ENCODE results near the gene SPATA12.

SPATA12 gene, protein sequence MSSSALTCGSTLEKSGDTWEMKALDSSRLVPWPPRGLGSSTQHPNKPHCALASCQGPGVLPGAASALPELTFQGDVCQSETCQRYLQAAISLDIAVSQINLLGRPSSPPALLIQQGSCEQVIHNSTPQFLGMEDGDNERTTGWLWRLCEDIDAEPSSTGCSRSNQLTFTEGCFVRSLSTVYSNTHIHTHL

DNA sequence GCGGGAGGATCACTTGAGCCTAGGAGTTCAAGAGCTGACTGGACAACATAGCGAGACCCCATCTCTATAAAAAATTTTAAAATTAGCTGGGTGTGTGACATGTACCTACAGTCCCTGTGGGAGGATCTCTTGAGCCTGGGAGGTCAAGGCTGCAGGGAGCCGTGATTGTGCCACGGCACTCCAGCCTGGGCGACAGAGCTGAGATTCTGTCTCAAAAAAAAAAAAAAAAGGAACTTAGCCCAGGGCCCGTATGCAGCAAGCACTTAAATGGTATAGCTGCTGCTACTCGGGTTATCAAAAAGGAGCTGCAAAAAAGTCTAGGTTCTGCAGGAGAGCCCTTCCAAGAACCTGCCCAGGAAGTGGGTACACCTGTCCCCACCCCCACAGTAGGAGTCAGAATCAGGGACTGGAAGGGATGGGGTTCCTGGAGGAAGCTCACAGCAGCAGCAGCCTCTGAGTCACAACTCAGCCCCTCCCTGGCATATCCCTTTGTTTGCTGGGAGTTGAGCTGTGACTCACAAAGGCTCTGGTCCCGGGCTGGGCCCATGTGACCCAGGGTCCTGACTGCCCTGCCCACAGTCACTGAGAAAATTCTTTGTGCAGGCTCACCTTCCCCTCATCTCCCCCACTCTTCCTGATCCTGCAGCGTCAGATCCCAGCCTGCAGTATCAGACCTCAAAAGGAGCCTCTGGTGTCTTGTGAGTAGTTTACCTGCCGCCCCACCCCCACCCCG lies at the start of gene SPATA12:
TSS of gene SPATA12 (plus strand) at position 576 of the 733 bp plus-strand sequence. CDS start 13,031 bp downstream, outside the sequence.
- no peak for DNase-seq (ENCODE audit: low spot score)

DNA sequence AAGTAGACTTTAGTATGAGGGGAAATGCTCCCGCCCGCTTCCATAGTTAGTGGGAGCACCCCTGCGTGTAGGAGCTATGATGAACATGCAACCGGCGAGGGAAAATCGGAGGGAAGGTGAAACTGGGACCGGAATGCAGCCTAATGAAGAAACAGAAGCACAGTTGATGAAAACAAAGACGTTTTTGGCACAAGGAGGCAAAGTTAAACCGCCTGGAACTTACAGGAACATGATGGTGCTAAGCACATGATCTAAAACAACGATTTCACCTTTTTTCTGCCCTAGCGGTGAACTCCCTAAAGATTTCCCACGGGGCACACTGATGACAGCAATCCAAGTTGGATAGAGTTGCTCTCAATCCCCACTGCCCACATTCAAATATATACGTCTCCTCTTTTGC lies 49.4 kb upstream of the SPATA12 start:
- no peak for DNase-seq (ENCODE audit: low spot score)

DNA sequence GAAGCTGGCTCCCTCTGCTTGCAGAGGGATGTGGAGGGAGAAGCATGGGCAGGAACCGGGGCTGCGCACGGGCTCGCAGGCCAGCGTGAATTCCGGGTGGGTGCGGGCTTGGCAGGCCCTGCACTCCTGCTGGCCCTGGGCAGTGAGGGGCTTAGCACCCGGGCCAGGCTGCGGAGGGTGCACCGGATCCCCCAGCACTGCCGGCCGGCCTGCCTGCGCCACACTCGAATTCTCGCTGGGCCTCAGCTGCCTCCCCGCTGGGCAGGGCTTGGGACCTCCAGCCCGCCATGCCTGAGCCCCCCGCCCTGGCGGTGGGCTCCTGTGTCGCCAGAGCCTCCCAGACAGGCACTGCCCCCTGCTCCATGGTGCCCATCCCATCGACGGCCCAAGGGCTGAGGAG lies 47.6 kb upstream of the SPATA12 start:
- DNase-seq (ENCODE audit: low spot score) = no peak

DNA sequence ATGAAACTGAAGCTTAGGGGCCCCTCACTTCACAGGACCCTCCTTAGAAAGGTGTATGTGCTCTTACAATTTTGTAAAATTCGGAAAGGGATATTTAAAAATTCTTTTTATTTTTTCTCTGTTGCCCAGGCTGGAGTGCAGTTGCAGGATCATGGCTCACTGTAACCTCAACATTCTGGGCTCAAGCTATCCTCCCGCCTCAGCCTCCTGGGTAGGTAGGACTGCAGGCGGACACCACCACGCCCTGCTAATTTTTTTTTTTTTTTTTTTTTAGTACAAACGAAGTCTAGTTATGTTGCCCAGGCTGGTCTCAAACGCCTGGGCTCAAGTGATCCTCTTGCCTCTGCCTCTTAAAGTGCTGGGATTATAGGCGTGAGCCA lies 45.1 kb upstream of the SPATA12 start:
- DNase-seq (ENCODE audit: low spot score) = no peak

DNA sequence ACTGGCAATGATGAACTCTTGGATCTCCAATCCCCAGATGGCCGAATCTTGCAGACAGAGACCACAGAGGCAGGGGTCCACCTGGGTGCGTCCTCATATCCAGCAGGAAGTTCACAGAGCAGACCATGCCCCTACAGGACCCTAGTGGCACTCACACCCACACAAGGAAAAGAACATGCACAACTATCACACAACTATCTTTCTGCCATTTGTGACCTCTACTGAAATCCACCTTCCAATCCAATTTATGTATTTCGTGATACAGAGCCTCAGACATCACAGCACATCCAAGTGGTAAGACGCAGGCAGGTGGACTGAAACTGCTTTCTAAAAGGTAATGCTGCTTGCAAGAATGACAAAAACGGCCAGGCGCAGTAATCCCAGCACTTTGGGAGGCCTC lies 44.6 kb upstream of the SPATA12 start:
- DNase-seq (ENCODE audit: low spot score) = no peak

DNA sequence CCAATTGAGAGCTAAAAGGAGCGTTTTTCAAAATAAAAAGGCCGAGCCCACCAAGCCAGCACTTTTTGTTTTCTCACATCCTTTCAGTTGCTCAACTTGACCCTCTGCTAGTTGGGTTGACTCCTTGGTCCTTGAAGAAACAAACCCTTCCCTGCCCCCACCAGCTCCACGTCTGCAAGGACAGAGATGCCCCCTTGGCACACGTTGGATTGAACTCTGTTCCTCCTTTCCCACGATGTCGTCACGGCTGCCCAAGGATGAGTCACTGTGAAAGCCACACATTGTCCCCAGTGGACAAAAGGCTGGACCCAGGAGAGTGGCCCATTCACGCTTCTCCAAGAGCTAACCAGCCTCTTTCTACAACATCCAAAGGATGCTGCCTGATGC lies 43.0 kb upstream of the SPATA12 start:
- DNase-seq (ENCODE audit: low spot score) = no peak

DNA sequence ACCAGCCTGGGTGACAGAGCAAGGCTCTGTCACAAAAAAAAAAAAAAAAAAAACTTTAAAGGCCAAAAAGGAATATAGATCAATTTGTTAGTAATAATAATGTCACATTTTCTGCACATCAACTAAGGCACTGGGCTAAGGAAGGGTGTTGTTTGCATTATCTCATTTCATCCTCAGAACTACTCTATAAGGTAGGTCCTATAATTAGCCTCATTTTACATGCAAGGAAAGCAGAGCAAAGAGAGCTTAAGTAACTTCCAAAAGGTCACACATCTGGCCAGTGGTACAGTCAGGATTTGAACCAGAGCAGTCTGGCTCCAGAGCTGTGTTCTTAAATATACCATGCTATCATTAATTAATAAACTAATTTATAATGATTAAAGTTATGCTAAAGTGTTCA lies 42.2 kb upstream of the SPATA12 start:
- DNase-seq (ENCODE audit: low spot score) = no peak

DNA sequence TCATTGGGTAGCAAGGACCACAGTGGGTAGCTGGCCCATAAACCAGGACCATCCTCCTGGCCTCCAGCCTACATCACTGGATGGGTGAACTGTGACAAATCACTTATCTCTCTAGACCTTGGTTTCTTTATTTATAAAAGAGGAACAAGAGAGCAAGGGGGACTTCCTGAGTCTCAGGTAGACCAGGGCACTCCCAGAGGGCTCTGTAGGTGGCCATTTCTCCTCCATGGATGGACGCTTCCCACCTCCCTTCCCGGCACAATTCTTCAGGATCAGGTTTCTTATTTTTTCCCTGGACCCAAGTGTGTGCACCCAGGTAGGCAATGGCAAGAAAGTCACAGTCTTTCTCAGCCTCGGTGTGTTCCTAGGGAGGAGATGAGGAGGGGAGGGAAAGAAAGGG lies 41.4 kb upstream of the SPATA12 start:
- no peak for DNase-seq (ENCODE audit: low spot score)

DNA sequence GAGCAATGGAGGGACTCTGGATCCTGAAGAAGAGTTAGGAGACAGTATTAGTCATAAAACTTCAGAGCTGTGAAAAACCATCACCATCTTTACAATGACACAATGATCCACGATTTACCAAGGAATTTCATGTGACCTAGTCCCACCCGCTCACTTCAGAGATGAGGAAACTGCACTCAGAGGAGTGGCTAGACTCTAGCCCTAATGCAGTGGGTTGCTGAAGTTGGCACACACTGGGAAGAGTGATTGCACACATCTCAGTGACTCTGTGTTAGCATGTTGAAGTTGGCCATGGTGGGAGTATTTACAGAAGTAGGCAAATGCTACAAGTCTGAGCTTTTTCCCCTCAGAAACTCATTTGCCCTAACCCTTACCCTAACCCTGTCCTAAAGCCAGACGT lies 35.2 kb upstream of the SPATA12 start:
- DNase-seq (ENCODE audit: low spot score) = no peak

DNA sequence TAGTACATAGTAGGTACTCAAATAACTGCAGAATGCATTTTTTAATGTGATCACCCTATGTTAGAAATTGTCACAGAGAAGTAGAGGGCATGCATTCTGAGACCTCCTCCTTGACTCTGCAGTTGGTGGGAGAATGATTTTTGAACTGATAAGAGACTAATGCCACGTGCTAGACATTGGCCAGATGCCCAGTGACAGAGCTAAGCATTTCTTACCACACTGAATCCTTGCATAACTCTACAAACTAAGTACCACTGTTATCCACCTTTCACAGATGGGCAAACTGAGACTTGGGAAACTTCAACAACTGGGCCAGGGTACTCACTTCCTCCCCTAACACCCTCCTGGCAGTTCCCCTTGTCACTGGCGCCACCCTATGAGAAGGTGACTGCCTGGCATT lies 33.5 kb upstream of the SPATA12 start:
- no peak for DNase-seq (ENCODE audit: low spot score)

DNA sequence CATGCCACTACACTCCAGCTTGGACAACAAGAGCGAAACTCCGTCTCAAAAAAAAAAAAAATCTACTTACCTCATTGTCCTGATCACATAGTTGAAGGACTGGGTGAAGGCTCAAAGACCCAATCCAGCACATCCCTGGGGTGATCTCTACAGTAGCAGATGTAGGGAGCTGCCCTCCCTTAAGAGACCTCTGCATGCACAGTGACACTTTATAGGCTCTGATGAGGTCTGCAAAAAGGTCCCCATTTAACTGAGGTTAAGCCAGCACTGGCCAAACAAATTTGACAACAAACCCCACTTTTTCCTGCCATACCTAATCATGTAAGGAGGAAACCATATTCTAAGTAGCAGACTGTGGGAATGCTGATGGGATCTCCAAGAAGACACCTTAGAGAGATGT lies 31.1 kb upstream of the SPATA12 start:
- DNase-seq (ENCODE audit: low spot score) = no peak

DNA sequence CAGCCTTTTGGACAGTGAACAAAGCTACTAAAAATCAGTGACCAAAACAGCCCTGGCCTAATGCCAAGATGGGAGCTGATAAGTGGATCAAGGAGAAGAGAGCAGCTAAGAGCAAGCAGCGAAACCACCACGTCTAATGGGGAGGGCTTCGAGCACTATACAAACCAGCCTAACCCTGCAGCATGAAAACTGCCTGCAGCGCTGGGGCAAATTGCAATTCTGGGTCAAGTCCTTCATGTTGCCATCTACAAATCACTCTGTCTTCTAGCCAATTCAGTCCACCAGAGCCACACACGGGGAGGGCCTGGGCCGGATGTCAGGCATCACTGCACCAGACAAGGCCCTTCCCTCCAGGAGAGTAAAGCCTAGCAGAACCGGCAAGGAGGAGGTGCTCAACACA lies 30.5 kb upstream of the SPATA12 start:
- DNase-seq (ENCODE audit: low spot score) = no peak

DNA sequence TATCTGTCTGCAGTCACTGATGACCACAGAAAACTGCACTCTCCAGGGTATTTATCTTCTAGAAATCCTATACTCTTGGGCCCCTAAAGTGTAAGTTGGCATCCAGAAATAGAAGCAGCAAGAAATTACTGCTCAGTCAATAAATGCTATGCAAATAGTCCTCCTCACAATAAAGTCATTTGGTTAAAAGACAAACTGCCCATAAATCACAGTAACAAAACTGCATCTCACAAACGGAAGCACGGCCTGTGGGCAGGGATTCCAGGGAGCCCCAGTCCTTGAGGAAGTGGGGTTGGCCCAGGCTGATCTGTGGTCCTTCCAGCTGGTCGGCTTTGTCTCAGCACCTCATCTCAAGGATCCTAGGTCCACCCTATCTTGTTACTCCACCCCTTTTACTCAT lies 29.7 kb upstream of the SPATA12 start:
- DNase-seq (ENCODE audit: low spot score) = no peak

DNA sequence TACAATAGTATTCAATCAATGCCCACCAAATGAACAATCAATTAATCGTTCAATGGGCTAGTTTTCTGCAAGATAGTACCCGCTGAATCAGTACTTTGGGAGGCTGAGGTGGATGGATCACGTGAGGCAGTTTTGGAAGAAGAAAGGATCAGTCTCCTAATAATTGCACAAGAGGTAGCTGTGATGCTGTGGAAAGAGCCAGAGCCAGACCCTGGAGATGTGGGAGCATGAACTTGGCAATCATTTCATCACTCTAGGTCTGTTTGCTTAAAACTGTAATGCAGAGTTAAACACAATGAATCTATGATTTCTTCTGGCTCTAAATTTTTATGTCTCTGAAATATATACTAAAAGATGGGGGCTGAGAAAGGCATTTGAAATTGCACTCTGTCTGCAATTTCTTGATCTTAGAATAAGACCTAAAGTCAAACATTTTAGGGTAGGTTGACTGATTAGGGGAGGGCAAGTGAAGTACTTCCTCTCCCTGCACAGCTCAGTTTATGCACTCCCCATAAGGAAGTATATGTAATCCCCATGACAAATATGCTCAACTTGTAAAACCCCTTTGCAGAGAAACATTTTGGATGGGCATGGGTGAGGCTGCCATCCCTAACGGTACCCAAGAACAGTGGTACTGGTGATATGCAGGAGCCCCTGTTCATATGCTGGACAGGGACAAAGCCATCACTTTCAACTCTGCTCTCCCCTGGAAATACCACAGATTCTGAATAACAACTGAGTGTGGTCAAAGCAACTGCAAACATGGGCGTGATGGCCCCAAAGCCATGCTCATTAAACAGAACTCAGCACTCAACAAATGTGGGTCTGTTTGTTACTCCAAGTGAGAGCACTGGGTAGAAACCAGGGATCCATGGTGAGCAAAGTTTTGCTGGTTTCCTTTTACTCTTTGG lies 28.6 kb upstream of the SPATA12 start:
- no peak for DNase-seq (ENCODE audit: low spot score)

DNA sequence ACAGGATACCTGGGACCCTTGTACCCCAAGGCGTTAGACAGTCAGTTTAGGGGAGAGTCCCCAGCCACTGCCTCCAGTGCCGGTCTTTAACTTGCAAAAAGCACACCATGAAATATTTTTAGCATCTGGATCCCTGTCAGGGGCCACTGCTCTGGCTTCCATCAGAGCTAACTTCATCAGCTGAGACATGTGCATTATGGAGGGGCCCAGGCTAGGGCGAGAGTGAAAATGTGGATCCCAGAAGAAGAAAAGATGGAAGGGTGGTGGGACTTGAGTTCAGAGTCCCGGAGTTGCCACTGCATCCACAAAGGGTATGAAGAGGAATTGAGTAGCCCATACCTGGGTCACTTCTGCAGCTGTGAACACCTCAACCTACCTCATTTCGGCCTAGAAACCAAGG lies 23.5 kb upstream of the SPATA12 start:
- DNase-seq (ENCODE audit: low spot score) = no peak

DNA sequence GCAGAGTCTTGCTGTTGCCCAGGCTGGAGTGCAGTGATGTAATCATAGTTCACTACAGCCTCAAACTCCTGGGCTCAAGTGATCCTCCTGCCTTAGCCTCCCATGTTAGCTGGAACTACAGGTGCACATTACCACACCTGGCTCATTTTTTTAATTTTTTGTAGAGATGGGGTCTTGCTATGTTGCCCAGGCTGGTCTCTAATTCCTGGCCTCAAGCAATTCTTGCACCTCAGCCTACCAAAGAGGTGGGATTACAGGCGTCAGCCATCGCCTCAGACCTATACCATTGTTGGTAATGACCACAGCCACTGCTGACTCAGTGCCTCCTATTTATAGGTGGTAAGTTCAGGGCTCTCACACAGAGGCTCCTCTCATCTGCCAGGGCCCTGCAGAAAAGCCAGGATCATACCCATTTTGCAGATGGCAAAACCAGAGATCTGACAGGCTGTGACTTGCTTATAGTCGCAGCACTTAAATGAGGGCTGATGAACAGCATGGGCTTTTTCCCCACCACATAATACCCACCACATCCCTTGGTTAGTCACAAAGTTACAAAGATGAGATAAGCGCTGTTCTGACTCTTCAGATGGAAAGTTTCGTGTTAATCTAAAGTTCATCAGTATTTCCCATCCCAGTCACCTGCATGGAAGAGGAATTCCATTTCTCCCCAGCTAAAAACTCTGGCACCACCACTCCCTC lies 21.8 kb upstream of the SPATA12 start:
- DNase-seq (ENCODE audit: low spot score) = no peak

DNA sequence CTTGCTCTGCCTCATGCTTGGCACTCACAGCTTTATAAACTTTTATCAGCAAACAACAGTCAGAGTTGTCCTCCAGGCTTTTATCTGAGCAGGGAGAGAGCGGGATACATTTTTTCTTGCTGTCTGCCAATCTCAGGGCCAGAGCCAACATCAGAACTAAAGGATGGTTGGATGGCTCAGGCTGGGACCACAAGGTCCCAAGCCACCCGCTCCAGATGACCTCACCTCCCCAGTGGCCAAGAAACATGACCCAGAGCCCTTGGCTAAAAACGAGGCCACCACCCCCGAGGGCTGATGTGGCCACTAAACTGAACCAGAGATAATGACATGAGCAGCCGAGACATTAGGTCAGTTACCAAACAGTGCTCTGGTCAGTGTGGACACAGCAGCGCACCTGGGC lies 18.8 kb upstream of the SPATA12 start:
- DNase-seq (ENCODE audit: low spot score) = no peak

DNA sequence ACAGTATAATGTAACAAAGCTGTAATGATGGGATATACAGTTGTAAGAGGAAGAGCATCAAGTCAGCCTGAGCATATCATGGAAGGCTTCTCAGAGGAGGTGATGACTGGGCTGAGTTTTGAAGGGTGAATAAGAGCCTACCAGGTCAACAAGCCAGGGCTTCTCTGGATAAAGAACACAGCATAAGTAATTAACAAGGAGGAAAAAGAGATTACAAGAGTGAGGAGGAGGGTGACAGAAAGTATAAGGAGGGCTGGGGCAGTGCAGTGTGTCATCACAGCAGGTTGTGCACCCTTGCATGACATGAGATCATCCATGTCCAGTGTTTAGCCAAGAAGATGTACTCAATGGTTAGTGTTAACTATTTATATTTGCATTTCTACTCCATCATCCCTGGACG lies 16.9 kb upstream of the SPATA12 start:
- DNase-seq (ENCODE audit: low spot score) = no peak

DNA sequence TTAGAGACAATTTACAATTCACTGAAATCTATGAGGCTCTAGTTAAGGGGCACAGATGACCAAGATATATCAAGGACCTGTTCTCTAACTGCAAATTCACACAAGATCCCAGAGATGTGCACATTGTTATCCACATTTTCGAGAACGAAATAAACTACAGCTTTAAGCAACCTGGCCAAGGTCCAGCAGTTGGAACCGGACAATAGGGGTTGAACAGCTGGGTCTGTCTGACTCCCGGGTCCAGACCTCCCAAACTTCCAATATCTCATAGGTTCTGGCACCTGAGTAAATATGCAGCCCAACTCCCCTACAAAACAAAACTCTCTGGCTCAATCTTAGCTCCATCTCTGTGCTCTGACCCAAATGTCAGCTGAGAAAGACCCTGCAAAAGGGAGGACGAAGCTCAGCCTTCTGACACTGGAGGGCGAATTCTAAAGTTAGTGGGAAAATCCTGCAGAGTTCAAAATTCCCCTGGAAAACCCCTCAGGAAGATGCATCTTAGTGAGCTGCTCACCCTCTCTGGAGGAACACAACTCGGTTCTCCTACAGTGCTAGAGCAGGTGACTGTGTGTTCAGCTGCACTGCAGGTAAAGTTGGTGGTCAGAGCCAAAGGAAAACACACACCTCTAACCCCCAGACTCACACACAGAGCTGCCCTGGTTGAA lies 14.2 kb upstream of the SPATA12 start:
- DNase-seq (ENCODE audit: low spot score) = no peak

DNA sequence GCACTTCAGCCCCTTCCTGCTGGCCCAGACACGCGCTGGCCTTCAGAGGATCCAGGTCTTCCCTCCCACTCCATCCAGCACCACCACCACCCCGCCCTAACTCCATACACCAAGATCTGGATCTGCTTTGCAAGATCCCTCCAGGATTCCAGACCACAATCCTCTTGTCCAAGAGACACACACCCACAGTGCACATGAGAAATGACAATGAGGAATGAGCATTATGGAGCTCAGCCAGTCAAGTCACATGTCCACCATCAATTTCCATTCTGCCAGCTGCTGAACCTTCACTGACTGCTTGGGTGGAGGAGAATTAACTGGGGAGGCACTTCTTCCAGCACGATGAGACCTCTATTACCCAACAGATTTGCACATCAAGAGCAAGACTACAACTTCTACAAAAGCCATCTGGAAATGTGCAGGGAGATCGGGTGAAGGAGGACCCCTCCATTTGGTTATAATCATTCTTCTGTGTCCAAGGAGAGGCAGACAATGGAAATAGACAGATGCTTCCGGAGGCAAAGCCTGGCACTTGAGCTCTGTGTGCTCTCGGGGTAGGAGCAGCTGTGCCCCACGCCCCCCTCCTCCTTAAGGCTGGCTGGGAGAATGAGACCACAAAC lies 12.3 kb upstream of the SPATA12 start:
- no peak for DNase-seq (ENCODE audit: low spot score)

DNA sequence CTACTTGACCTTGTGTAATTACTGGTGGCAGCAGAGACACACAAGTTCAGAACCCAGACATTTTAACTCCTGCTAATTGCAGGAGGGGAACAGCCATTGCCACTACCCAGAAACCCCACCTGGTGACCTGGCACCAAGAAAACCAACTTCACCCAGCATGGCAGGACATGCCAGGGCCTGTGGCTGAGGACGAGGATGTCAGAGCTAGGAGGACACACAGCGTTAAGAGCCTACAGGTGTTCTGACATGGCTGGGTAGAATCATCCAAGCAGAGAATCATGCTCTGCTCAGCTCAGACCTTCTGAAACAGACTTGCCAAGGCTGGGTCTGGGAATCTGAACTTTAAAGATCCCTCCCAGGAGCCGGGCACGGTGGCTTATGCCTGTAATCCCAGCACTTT lies 11.7 kb upstream of the SPATA12 start:
- DNase-seq (ENCODE audit: low spot score) = no peak

DNA sequence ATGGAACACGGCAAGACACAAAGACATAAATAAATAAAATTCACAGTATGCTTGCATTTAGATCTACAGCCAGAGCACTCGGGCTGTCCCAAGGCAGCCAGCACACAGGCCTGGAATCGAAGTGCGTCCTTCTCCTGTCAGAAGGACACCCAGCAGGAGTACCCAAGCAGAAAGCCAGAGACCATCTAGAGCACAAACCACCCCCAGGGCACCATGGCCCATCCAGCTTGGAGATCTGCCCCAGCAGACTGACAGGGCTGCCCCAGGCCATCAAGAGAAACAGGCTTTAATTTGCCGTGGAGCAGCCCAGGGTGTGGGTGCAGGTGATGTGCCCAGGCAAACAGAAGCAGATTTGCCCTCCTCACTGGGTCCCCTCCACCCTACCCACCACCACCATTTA lies 7.8 kb upstream of the SPATA12 start:
- DNase-seq (ENCODE audit: low spot score) = no peak

All from D341Med (cell line).